HEK293 (cell line): Measurements from ENCODE around the gene FOXG1.

Source experiments
- GLI2 ChIP-seq: fragments of 450-650 bp; formaldehyde crosslinking; IDR thresholded peaks from 2 replicates; pipeline ENCODE4; 2017; ENCODE audit warnings: missing biosample characterization, missing genetic modification characterization, low read depth, borderline replicate concordance
- GLIS1 ChIP-seq: fragments of 450-650 bp; formaldehyde crosslinking; IDR thresholded peaks from 2 replicates; pipeline ENCODE4 v1.5.1; 2016; ENCODE audit warnings: missing biosample characterization, missing genetic modification characterization
- HOXA7 ChIP-seq: sonication (generic); formaldehyde crosslinking; IDR thresholded peaks from 2 replicates; pipeline ENCODE4 v1.8.1; 2022; ENCODE audit warnings: missing genetic modification reagents, borderline replicate concordance
- HOXC10 ChIP-seq: sonication (generic); formaldehyde crosslinking; IDR thresholded peaks from 2 replicates; pipeline ENCODE4 v1.8.1; 2023; ENCODE audit warnings: mild to moderate bottlenecking, missing genetic modification reagents
- KLF8 ChIP-seq: fragments of 450-650 bp; formaldehyde crosslinking; IDR thresholded peaks from 2 replicates; pipeline ENCODE4 v1.5.1; 2016; ENCODE audit warnings: missing biosample characterization, missing genetic modification characterization
- KLF9 ChIP-seq: fragments of 450-650 bp; formaldehyde crosslinking; IDR thresholded peaks from 2 replicates; pipeline ENCODE4 v1.5.1; 2016; ENCODE audit warnings: missing biosample characterization, missing genetic modification characterization, low read depth
- PRDM1 ChIP-seq: fragments of 450-650 bp; formaldehyde crosslinking; IDR thresholded peaks from 2 replicates; pipeline ENCODE4; 2016; ENCODE audit warnings: missing biosample characterization, missing genetic modification characterization
- RBAK ChIP-seq: fragments of 450-650 bp; formaldehyde crosslinking; IDR thresholded peaks from 2 replicates; pipeline ENCODE4 v1.5.1; 2016; ENCODE audit warnings: missing biosample characterization, missing genetic modification characterization
- SCRT2 ChIP-seq: fragments of 450-650 bp; formaldehyde crosslinking; IDR thresholded peaks from 2 replicates; pipeline ENCODE4 v1.5.1; 2016; ENCODE audit warnings: missing biosample characterization, missing genetic modification characterization
- TCF7L2 ChIP-seq: IDR thresholded peaks from 2 replicates; pipeline ENCODE4 v1.6.1; 2011; ENCODE audit warnings: low read depth, mild to moderate bottlenecking, inconsistent platforms, low read length, moderate library complexity, borderline replicate concordance
- ZBTB17 ChIP-seq: fragments of 450-650 bp; formaldehyde crosslinking; IDR thresholded peaks from 2 replicates; pipeline ENCODE4 v1.5.1; 2016; ENCODE audit warnings: missing biosample characterization, missing genetic modification characterization
- ZBTB20 ChIP-seq: fragments of 450-650 bp; formaldehyde crosslinking; IDR thresholded peaks from 2 replicates; pipeline ENCODE4 v1.5.1; 2016; ENCODE audit warnings: missing biosample characterization, missing genetic modification characterization
- ZEB2 ChIP-seq: fragments of 450-650 bp; formaldehyde crosslinking; IDR thresholded peaks from 2 replicates; pipeline ENCODE4 v1.5.1; 2016; ENCODE audit warnings: missing biosample characterization, missing genetic modification characterization
- ZFP69B ChIP-seq: fragments of 450-650 bp; formaldehyde crosslinking; IDR thresholded peaks from 2 replicates; pipeline ENCODE4 v1.5.1; 2016; ENCODE audit warnings: missing biosample characterization, missing genetic modification characterization
- ZIC2 ChIP-seq: fragments of 450-650 bp; formaldehyde crosslinking; IDR thresholded peaks from 2 replicates; pipeline ENCODE4 v1.5.1; 2016; ENCODE audit warnings: missing biosample characterization, missing genetic modification characterization
- ZNF138 ChIP-seq: fragments of 450-650 bp; formaldehyde crosslinking; IDR thresholded peaks from 2 replicates; pipeline ENCODE4 v1.5.1; 2016; ENCODE audit warnings: missing biosample characterization, missing genetic modification characterization, borderline replicate concordance
- ZNF157 ChIP-seq: fragments of 450-650 bp; formaldehyde crosslinking; IDR thresholded peaks from 2 replicates; pipeline ENCODE4 v1.5.1; 2016; ENCODE audit warnings: missing biosample characterization, missing genetic modification characterization
- ZNF175 ChIP-seq: fragments of 450-650 bp; formaldehyde crosslinking; IDR thresholded peaks from 2 replicates; pipeline ENCODE4 v1.5.1; 2016; ENCODE audit warnings: missing biosample characterization, missing genetic modification characterization
- ZNF239 ChIP-seq: fragments of 450-650 bp; formaldehyde crosslinking; IDR thresholded peaks from 2 replicates; pipeline ENCODE4 v1.5.1; 2016; ENCODE audit warnings: missing biosample characterization, missing genetic modification characterization
- ZNF324 ChIP-seq: fragments of 450-650 bp; formaldehyde crosslinking; IDR thresholded peaks from 2 replicates; pipeline ENCODE4 v1.5.1; 2016; ENCODE audit warnings: missing biosample characterization, missing genetic modification characterization
- ZNF423 ChIP-seq: fragments of 450-650 bp; formaldehyde crosslinking; IDR thresholded peaks from 2 replicates; pipeline ENCODE4 v1.5.1; 2016; ENCODE audit warnings: missing biosample characterization, missing genetic modification characterization
- ZNF510 ChIP-seq: fragments of 450-650 bp; formaldehyde crosslinking; IDR thresholded peaks from 2 replicates; pipeline ENCODE4 v1.5.1; 2018; ENCODE audit warnings: mild to moderate bottlenecking, missing genetic modification characterization, missing biosample characterization; ENCODE audit not compliant: insufficient replicate concordance
- ZNF514 ChIP-seq: fragments of 450-650 bp; formaldehyde crosslinking; IDR thresholded peaks from 2 replicates; pipeline ENCODE4 v1.5.1; 2016; ENCODE audit warnings: missing biosample characterization, missing genetic modification characterization
- ZNF560 ChIP-seq: fragments of 450-650 bp; formaldehyde crosslinking; IDR thresholded peaks from 2 replicates; pipeline ENCODE4 v1.5.1; 2017; ENCODE audit warnings: missing biosample characterization, missing genetic modification characterization, borderline replicate concordance
- ZNF600 ChIP-seq: fragments of 450-650 bp; formaldehyde crosslinking; IDR thresholded peaks from 2 replicates; pipeline ENCODE4 v1.5.1; 2016; ENCODE audit warnings: missing biosample characterization, missing genetic modification characterization
- ZNF660 ChIP-seq: fragments of 450-650 bp; IDR thresholded peaks from 2 replicates; pipeline ENCODE4 v1.5.1; 2018; ENCODE audit warnings: missing biosample characterization, mild to moderate bottlenecking, missing genetic modification characterization
- ZNF776 ChIP-seq: fragments of 450-650 bp; formaldehyde crosslinking; IDR thresholded peaks from 2 replicates; pipeline ENCODE4 v1.5.0; 2017; ENCODE audit warnings: missing biosample characterization, missing genetic modification characterization, borderline replicate concordance
- ZNF777 ChIP-seq: fragments of 450-650 bp; formaldehyde crosslinking; IDR thresholded peaks from 2 replicates; pipeline ENCODE4 v1.5.1; 2017; ENCODE audit warnings: missing biosample characterization, missing genetic modification characterization, borderline replicate concordance
- TF ChIP-seq, protein P1 (sequence below): fragments of 450-650 bp; formaldehyde crosslinking; IDR thresholded peaks from 2 replicates; pipeline ENCODE4 v1.5.1; 2017; ENCODE audit warnings: missing biosample characterization, missing genetic modification characterization
- TF ChIP-seq, protein P2 (sequence below): fragments of 450-650 bp; formaldehyde crosslinking; optimal IDR thresholded peaks from 2 replicates; pipeline ENCODE3; 2016; ENCODE audit warnings: missing biosample characterization, mild to moderate bottlenecking, missing genetic modification characterization
- TF ChIP-seq, protein P3 (sequence below): fragments of 450-650 bp; formaldehyde crosslinking; IDR thresholded peaks from 2 replicates; pipeline ENCODE4 v1.5.1; 2016; ENCODE audit warnings: missing biosample characterization, missing genetic modification characterization
- TF ChIP-seq, protein P4 (sequence below): fragments of 450-650 bp; formaldehyde crosslinking; IDR thresholded peaks from 2 replicates; pipeline ENCODE4 v1.5.1; 2016; ENCODE audit warnings: missing biosample characterization, missing genetic modification characterization, low read depth
- TF ChIP-seq, protein P5 (sequence below): fragments of 450-650 bp; formaldehyde crosslinking; IDR thresholded peaks from 2 replicates; pipeline ENCODE4 v1.5.1; 2016; ENCODE audit warnings: missing biosample characterization, missing genetic modification characterization
- TF ChIP-seq, protein P6 (sequence below): fragments of 450-650 bp; formaldehyde crosslinking; IDR thresholded peaks from 2 replicates; pipeline ENCODE4 v1.5.1; 2016; ENCODE audit warnings: missing biosample characterization, missing genetic modification characterization

The FOXG1 gene

DNA sequence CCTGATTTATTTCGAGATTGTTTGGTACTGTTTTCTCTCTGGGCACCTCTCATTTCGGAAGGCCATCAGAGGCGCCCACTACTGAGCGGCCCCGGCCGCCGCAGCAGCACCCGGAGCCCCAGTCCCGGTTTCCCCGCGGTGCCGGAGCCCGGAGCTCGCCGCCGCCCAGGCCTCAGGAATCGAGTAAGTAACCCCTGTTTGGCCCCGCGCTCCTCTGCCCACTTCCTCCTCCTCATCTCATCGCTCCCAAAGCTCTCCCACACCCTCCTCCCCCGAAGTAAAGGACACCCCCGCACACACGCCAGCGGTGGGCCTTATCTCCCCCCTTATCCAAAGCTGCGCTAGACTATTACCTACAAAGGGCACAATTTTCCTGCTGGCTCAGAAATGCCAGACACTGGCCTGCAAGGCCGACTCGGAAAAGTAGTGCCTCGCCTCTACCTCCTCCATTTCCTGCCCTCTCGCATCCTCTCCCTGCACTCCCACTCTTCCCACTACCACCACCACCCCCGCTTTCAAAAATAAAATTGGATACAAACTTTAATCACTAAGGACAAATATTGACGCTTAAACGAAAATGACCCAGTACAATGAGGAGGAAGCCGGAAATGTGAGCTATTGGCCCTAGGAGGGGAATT lies 637 bp upstream of the FOXG1 start (continued):
- TF ChIP-seq, protein P1, sequence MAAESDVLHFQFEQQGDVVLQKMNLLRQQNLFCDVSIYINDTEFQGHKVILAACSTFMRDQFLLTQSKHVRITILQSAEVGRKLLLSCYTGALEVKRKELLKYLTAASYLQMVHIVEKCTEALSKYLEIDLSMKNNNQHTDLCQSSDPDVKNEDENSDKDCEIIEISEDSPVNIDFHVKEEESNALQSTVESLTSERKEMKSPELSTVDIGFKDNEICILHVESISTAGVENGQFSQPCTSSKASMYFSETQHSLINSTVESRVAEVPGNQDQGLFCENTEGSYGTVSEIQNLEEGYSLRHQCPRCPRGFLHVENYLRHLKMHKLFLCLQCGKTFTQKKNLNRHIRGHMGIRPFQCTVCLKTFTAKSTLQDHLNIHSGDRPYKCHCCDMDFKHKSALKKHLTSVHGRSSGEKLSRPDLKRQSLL, result no peak
- TF ChIP-seq KLF8, result peak; percentile 52
- TF ChIP-seq PRDM1, result no peak
- TF ChIP-seq, protein P2, sequence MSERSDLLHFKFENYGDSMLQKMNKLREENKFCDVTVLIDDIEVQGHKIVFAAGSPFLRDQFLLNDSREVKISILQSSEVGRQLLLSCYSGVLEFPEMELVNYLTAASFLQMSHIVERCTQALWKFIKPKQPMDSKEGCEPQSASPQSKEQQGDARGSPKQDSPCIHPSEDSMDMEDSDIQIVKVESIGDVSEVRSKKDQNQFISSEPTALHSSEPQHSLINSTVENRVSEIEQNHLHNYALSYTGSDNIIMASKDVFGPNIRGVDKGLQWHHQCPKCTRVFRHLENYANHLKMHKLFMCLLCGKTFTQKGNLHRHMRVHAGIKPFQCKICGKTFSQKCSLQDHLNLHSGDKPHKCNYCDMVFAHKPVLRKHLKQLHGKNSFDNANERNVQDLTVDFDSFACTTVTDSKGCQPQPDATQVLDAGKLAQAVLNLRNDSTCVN (tag by site-specific recombination), result peak; percentile 69
- no peak for TF ChIP-seq ZNF510 (tag by site-specific recombination)
- 0 out of 2 replicates have a peak, but pooled peaks have one; percentile 5 for TF ChIP-seq ZIC2 (tag by site-specific recombination)
- TF ChIP-seq HOXC10 (CRISPR knock-in tag), result no peak
- TF ChIP-seq ZNF324 (tag by site-specific recombination), result 0 out of 2 replicates have a peak, but pooled peaks have one; percentile 12
- TF ChIP-seq ZBTB20 (tag by site-specific recombination), result peak; percentile 96
- TF ChIP-seq ZNF777 (tag by site-specific recombination), result no peak; the same call in 1 of the 2 replicates
- TF ChIP-seq HOXA7 (CRISPR knock-in tag), result no peak
- TF ChIP-seq, protein P3, sequence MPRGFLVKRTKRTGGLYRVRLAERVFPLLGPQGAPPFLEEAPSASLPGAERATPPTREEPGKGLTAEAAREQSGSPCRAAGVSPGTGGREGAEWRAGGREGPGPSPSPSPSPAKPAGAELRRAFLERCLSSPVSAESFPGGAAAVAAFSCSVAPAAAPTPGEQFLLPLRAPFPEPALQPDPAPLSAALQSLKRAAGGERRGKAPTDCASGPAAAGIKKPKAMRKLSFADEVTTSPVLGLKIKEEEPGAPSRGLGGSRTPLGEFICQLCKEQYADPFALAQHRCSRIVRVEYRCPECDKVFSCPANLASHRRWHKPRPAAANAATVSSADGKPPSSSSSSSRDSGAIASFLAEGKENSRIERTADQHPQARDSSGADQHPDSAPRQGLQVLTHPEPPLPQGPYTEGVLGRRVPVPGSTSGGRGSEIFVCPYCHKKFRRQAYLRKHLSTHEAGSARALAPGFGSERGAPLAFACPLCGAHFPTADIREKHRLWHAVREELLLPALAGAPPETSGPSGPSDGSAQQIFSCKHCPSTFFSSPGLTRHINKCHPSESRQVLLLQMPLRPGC (tag by site-specific recombination), result peak; percentile 63; the same call in 1 of the 2 replicates
- TF ChIP-seq, protein P4, sequence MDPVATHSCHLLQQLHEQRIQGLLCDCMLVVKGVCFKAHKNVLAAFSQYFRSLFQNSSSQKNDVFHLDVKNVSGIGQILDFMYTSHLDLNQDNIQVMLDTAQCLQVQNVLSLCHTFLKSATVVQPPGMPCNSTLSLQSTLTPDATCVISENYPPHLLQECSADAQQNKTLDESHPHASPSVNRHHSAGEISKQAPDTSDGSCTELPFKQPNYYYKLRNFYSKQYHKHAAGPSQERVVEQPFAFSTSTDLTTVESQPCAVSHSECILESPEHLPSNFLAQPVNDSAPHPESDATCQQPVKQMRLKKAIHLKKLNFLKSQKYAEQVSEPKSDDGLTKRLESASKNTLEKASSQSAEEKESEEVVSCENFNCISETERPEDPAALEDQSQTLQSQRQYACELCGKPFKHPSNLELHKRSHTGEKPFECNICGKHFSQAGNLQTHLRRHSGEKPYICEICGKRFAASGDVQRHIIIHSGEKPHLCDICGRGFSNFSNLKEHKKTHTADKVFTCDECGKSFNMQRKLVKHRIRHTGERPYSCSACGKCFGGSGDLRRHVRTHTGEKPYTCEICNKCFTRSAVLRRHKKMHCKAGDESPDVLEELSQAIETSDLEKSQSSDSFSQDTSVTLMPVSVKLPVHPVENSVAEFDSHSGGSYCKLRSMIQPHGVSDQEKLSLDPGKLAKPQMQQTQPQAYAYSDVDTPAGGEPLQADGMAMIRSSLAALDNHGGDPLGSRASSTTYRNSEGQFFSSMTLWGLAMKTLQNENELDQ (tag by site-specific recombination), result no peak
- TF ChIP-seq GLIS1 (tag by site-specific recombination), result no peak
- TF ChIP-seq ZNF600 (tag by site-specific recombination), result peak; percentile 85
- no peak for TF ChIP-seq ZNF157 (tag by site-specific recombination)
- no peak for TF ChIP-seq ZNF138
- TF ChIP-seq, protein P5, sequence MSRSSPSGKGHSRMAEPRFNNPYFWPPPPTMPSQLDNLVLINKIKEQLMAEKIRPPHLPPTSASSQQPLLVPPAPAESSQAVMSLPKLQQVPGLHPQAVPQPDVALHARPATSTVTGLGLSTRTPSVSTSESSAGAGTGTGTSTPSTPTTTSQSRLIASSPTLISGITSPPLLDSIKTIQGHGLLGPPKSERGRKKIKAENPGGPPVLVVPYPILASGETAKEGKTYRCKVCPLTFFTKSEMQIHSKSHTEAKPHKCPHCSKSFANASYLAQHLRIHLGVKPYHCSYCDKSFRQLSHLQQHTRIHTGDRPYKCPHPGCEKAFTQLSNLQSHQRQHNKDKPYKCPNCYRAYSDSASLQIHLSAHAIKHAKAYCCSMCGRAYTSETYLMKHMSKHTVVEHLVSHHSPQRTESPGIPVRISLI (tag by site-specific recombination), result no peak
- TF ChIP-seq ZNF776 (tag by site-specific recombination), result no peak
- TF ChIP-seq ZEB2 (tag by site-specific recombination), result peak; percentile 74; the same call in 1 of the 2 replicates
- no peak for TF ChIP-seq GLI2 (tag by site-specific recombination)
- no peak for TF ChIP-seq SCRT2
- no peak for TF ChIP-seq ZNF514
- no peak for TF ChIP-seq ZNF560
- TF ChIP-seq ZNF423, result 0 out of 2 replicates have a peak, but pooled peaks have one; percentile 22
- no peak for TF ChIP-seq RBAK (tag by site-specific recombination)
- TF ChIP-seq ZNF175, result no peak
- TF ChIP-seq ZNF239 (tag by site-specific recombination), result no peak
- TF ChIP-seq ZNF660 (tag by site-specific recombination), result no peak; the same call in 1 of the 2 replicates
- TF ChIP-seq, protein P6, sequence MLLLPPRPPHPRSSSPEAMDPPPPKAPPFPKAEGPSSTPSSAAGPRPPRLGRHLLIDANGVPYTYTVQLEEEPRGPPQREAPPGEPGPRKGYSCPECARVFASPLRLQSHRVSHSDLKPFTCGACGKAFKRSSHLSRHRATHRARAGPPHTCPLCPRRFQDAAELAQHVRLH (tag by site-specific recombination), result no peak
- 0 out of 2 replicates have a peak, but pooled peaks have one; percentile 9 for TF ChIP-seq KLF9 (tag by site-specific recombination)
- no peak for TF ChIP-seq TCF7L2
- TF ChIP-seq ZBTB17 (tag by site-specific recombination), result peak; percentile 86
- TF ChIP-seq ZFP69B, result peak; percentile 47; the same call in 1 of the 2 replicates
